AG20443 (cell line): Measurements from ENCODE around the gene IFT25.

ENCODE experiments used
- DNase-seq: peaks from one replicate; pipeline ENCODE4 v3.0.0; 2012; ENCODE audit warnings: low spot score, mixed read lengths

Gene IFT25

DNA sequence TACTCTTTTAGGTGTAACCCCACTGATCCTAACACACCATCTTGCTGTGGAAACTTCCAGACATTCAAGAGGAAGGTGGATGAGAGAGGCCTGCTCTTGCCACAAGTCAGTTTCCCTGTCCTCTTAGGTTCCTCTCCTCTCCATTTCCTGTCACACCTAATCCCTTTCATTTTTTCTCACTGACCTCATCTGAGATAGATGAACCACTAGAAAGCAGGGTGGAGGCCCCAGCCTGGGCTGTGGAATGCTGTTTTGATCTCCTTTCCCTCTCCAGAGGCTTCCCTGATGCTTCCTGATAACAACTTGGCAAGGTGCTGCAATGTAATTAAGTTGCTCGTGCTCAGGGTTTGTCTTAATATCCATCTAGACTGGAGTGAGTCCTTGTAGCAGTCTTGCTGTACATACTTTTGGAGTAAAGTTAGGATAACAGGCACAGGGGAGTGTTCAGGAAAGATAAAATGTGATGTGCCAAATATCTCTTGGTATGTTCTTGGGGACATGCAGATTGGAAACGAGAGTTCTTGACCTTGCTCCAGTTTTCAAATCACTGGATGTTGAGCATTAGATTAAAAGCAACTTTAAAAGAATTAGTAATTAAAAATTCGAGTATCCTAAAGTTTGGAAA is 11.8 kb upstream of the IFT25 start:
- DNase-seq: peak; percentile 64

DNA sequence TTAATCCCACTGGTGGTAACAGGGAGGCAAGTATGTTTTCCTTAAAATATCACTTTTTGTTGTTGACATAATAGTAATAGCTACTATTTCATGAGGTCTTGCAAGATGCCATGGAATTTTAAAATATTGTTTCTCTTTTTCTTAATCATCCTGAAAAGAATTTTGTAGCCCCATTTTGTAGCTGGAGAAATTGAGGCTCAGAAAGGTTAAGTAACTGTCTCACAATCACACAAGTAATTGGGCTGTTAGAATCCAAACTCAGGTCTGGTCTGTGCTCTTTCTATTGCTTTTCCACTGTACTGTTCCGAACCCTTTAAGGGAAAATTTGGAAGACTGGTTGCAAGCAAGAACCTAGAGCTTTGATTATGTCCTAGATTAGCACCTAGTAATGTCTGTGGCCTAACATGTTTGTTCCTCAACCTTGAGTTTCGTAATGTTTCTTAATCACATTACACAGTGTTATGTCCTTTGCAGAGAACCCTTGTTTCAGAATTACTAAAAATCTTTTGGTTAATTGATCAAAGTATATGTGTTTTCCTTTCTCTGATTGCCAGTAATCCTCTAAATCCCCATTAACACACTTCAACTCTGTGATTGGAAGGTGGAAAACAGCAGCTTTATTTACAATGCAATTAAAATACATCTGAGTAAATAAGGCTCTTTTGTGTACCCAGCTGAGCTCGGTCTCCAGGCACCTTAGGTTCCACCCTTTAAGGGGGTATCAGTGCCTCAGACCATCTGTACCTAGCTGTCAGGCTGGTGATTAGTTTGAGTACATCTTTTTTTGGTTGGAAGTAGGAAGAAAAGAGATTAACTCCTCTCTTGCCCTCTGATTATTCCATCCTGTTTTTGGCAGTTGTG is 11.0 kb upstream of the IFT25 start:
- DNase-seq: no peak

DNA sequence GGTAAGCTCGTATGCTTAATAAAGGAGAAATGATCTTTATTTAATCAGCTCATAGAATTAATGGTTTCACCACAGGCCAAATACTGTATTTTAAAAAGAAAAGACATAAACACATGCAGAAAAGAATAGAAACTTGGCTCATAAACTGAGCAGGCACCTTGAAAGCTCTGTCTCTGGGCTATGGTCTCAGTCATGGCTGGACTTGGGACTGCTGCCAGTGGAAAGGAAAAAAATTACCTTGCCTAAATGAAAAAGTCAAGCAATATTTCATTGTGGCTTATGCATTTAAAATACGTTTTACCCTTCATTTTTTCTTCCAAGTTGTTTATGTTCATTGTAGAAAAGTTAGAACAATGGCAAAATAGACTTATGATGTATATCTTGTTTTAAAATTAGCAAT is 8.6 kb upstream of the IFT25 start:
- DNase-seq: no peak

DNA sequence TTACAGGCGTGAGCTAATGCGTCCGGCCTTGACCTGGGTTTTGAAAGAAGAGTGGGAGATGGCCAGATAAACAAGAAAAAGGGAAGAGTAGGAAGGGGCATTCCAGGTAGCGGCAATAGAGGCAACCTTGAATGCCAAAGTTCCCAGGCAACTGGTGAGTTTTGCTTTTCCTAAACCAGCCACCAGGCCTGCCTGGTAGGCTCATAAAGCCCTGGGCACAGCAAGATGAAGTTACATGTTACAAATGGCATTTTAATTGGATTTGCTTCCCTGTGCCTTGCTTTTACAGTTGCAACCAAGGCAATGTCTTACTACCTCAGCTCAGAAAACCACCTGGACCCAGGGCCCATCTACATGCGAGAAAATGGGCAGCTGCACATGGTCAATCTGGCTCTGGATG is 6.2 kb upstream of the IFT25 start:
- DNase-seq: no peak

DNA sequence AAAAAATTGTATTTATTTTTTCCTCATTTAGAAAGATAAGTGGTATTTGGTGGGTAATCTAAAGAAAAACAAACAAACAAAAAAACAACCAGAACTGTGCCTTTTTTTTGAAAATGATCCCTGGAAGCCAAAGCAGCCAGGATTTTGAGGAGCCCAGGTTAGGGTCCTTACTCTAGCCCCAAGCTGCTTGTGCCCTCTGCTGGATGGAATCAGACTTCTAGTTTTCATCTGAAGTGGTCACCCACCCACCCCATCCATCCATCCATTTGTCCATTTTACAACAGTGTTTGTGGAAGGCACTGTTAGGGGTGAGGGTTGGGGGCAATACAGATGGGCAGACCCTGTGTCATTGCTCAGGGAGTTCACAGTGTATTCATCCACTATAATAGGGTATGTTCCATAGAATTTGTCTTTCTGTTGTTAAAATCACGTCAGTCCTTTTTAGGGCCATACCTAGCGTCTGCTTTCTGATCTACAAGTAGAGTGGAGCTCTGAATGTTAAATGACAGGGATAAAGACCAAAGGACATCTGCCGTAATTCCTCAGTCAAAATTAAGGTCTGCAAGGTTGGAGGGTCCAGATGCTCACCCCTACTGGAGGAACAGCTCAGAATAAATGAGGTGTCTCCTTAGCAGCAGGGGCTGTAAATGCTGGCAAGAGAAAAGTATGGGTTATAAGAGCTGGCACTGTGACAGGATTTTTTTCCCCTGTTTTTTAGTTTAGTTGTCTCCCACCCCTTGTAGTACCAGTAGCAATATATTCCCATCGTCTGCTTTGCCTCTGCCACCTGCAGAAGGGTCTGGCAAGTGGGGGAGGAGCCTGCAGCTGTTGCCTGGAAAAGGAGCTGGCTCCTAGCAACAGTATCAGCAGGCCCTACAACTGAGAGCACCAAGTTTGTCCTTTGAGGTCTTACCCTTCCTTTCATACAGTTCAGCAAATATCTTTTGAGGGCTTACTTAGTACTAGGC is 3.8 kb upstream of the IFT25 start:
- DNase-seq: peak; percentile 28

DNA sequence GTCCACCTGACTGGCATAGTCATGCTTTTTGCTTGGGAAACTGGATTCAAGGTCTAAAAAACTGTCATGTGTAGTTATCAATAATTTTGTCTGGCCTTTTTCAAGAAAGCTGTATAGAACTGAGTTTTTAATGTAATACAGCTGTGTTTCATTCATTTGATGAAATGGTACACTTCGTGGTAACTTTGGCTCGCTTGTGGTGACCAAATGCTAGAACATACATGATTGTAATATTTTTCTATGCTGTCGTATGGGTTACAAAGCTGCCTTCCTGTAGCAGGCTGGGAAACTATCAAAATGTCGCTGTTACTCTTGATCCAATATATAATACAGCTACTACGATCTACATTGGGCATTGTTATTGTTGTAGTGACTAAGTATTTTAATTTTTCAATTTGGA is 2.8 kb upstream of the IFT25 start:
- no peak for DNase-seq

DNA sequence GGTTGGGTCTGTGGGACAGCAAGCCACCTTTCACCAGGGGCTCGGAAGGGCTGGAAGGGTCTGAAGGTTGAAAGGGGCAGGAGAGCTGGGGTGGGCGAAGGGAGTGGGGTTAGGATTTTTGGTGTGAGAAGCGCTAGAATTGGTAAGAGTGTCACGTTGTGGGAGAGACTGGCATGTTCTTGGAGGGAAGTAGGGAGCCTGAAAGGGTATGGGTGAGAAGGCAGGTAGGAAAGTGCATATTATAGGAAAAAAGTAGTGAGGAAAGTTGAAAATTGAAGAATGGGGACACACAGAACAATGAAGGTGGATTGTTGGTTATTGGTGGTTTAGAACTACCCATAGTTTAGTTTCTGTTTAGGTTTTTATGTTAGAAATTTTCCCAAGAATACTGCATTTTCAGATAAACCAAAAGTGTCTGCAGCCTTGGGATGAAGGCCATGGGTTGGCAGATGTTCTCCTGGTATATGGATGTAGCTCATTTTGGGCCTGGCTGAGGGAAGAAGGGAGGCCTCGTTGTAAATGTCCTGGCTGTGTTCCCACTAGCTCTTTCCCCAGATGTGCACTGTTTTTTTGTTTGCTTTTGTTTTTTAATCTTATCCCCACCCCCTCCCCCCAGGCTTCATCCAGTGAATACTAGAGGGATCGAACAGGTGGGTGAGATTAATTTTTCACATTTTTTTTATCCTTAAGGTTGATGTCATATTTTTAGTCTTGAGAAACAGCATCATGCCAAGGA is 1.8 kb upstream of the IFT25 start:
- DNase-seq: no peak

DNA sequence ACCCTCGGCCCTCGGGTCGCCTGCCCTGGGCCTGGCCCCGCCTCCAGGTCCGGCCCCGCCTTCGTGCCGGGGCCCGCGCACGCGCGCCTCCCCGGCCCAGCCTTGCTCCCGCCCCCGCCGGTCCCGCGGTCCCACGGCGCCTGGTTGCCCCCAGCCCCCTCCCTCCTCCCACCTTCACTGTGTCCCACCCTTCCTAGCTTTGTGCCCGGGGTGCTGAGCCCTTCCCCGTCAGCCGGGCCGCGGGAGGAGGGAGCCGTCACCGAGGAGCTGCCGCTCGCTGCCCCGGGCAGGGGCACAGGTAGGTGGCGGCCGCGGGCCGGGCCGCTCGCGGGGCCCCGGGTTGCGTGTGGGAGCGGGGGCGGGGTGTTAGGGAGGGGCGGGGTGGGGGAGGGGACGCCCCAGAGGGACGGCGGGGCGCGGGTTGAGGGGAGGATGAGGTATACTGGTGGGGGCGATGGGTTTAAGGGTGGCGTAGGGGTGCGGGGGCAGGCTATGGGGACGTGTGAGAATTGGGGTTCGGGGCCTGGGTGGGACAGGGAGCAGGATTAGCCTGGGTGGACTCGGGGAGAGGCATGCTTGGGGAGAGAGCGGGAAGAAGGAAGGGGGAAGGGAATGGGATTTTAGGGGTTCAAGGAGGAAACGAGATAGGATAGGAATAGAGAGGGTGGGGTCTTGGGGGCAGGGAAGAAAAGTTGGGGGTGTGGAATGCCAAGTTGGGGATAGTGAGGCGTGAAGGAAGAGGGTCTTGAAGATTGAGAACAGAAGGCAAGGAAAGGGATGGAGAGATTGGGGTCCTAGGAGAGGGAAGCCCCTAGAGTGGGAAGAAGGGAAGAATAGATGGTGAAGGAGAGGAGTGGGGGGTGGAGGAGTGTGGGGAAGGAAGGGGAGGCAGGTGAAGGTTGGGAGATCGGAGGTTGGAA is 1.0 kb upstream of the IFT25 start, which contains the start of gene LRRC42:
TSS of gene LRRC42 (plus strand) at position 99 of the 920 bp plus-strand sequence. CDS start 5,650 bp downstream, outside the sequence.
- peak; percentile 100 for DNase-seq

DNA sequence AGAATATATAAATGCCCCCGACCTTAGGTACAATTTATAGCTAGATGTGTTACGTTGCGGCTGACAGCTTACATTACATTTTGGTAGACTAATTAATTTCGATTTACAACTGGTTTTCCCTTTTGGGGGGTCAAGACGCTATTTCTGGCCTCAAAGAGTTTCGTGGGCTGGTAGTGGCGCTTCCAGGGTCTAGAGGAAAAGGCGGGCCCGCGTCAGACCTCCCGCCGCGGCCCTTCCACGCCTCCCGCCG is 391 bp downstream of the IFT25 start:
- DNase-seq: no peak

DNA sequence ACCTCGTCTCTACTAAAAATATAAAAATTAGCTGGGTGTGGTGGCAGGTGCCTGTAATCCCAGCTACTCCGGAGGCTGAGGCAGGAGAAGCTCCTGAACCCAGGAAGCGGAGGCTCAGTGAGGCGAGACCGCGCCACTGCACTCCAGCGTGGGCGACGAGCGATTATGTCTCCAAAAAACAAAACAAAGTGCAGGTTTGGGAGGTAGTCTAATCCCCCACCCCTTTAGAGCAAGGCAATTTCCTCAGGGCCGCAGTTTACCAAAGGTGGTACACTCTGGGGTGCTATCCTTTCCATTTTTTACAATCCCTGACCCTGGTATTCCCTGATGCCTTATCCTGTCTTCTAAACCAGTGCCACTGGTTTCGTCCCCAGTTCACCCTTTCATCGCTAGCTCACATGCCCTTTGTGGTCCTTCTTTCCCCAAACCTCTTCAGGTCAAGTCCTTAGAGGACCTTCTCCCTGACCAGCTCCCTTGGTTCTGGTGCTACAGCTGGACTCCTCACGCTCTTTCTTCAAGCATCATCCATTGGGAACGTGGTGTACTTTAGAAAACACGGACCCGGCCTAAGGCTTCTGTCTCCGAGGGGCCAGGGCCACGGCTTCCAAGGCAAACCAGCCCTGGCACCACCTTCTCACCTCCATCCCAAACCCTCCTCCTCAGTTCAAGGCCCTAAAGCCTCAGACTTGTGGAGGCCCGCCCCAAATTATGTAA is 873 bp downstream of the IFT25 start:
- DNase-seq: peak; percentile 26

DNA sequence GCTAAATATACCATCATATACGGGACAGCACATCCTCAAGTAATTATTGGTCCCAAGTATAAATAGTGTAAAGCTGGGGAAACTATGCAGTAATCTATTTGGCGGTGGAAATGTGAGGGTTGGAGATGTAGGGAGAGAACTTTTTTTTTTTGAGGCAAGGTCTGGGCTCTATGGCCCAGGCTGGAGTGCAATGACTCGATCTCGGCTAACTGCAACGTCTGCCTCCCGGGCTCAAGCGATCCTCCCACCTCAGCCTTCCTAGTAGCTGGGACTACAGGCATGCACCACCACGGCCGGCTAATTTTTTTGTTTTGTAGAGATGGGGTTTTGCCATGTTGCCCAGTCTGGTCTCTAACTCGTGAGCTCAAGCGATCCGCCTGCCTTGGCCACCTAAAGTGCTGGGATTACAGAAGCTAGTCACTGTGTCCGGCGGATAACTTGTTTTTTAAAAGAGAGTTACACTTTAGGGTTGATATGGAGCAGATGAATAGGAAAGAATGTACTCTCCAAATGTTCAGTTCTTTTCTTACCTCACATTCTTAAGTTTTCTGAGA is 1.9 kb downstream of the IFT25 start:
- no peak for DNase-seq

DNA sequence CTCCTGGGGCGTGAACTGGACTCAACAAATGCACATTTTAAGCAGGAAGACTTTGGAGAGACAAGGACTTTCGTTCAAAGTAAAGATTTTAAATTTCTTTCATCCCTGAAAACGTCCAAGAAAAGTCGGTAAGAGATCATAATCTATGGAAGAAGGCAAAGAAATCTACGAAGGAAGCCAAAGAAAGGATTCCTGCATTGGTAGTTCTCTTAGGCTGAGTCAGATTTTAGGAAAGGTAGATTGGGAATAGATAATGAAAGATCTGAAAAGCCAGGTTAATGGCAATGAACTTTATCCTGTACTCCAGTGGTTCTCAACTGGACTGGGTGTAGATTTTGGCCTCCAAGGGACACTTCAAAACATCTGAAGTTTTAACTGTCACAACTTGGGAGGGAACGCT is 2.4 kb downstream of the IFT25 start:
- DNase-seq: no peak

DNA sequence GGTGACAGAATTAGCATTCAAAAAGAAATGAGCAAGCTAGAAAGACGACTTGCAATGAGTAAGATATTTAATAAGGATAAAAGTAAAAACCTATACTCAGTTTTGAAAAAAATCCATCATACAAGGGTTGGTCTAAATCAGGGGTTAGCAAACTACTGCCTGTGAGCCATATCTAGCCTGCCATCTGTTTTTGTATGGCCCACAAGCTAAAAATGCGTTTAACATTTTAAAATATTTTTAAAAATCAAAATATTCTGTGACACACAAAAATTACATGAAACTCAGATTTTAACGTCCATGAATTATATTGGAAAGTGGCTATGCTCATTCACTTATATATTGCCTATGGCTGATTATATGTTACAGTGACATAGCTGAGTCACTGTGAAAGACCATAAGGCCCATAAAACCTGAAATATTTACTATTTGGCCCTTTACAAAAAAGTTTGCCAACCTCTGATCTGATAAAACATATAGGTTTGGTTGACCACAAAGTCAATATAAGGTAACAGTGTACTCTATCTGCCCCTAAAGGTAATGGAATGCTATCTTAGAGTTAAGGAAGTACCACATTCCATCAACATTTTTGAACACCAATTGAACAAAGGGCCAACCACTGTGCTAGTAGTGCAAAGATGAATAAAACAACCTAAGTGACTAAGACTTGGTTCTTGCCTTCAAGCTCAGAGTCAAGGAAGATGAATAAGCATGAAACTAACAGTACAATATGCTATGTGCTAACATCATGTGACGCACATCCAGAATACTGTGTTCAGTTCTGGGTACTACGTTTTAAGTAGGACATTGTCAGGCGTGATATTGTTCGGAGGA is 3.2 kb downstream of the IFT25 start:
- DNase-seq: no peak

DNA sequence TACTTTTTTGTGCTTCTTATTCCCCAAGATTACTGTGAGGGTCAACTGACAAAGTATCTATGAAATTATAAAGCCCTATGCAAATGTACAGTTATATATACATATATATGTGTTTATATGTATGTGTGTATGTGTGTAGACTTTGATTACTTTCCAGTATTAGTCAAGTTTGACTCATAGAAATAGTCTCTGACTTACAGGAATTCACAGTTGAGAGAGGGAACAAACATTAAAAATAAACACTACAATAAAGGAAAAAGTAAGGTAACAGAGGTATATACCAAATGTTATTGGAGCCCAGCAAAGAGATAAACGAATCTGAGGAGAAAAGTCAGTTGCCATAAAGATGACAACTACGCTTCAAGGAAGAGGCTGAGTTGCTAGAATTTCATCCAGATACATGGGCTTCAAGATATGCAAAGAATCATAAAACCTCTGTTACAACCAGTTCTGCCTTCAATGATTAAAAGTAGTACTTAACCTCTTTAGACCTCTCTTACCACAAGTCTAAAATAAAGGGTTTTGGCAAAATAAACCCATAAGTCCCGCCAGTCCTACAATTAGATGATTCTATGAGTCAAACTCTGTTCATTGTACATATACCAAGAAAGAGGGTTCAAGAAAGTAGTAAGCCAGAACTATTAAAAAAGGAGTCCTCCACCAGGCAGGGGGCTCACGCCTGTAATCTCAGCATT is 7.2 kb downstream of the IFT25 start:
- DNase-seq: no peak

DNA sequence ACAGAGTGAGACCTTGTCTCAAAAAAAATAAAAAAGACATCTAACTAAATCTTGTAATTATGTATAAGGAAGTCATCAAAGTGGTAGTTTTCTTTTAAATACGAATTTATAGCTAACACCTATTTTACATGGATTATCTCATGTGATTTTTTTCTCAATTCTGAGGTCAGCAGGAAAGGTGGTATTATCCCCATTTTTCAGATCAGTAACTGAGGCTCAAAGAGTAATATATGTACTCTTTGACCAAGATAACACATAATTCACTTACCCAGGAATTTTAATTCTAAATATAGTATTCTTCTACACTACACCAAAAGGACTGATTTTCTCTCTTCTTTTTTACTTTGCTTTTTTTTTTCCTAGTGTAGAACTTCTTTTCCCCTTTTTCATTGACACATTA is 9.1 kb downstream of the IFT25 start:
- no peak for DNase-seq

DNA sequence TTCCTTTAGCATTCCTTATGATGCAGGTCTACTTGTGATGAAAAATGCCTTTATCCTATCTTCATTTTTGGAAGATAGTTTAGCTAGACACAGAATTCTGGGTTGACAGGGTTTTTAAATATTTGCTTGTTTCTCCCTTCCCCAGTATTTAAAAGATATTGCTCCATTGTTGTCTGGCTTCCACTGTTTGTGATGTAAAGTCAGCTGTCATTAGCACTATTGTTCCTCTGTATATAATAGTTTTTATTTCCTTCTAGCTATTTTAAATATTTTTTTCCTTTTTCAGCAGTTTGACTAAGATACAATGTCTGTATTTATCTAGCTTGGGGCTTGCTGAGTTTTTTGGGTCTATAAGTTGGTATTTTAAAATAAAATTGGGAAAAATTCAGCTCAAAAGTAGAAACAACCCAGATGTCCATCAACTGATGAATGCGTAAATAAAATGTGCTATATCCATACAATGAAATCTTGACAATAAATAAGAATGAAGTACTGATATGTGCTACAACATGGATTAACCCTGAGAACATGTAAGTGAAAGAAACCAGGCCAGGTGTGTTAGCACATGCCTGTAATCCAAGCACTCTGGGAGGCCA is 11.2 kb downstream of the IFT25 start:
- DNase-seq: no peak

DNA sequence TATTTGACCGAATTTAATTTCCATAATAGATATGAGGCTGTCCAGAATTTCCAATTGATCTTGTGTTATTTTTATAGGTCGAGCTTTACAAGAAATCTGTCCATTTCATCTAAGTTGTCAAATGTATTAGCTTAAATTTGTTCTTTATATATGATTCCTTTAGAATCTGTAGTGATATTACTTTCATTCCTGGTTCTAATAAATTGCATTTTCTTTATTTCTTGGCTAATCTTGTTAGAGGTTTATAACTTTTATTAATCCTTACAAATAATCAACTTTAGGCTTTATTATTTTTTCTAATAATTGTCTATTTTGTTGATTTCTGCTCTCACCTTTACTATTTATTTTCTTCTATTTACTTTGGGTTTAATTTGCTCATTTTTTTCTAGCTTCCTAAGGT is 14.0 kb downstream of the IFT25 start:
- DNase-seq: no peak

DNA sequence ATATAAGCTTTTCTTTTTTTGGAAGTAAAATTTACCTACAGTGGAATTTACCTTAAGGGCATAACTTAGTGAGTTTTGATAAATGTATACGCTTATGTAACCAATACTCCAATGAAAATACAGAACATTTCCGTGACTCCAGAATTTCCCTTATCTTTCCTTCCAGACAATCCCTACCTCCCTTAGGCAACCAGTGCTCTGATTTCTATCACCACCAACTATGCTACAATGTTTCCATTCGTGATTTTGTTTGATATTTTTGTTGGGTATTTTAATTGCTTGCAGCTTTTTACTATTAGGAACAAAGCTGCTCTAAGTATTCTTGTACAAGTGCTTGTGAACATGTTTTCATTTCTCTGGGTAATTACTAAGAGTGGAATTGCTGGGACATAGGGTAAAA is 14.6 kb downstream of the IFT25 start:
- no peak for DNase-seq
